ENCODE measurements around the gene ZNF229. TPM values are rescaled to one million over a fixed set of nuclear protein-coding genes. Genes with fewer than 3 reads are reported as not detected.

Gene ZNF229
- total and polyA plus RNA-seq, 7 donors: 1.2 to 6.1 (median 3.7) TPM; not detected in 1

GRCh38 chr19:44455100-44455499 is 6.8 kb upstream of the ZNF229 start:
- H3K36me3 ChIP-seq: no peaks in the 10 kb centered on the region
- no peaks in the 10 kb centered on the region for H3K4me1 ChIP-seq
- H3K27ac ChIP-seq: no peak overlapping the region
- no peaks in the 10 kb centered on the region for H3K27me3 ChIP-seq
- TF ChIP-seq POLR2AphosphoS5 (IDR thresholded peaks at IDR 0.05): no peak
- no peak for TF ChIP-seq POLR2A (IDR thresholded peaks at IDR 0.05)
- no peak for TF ChIP-seq EP300 (IDR thresholded peaks at IDR 0.05)
- TF ChIP-seq, protein P1, sequence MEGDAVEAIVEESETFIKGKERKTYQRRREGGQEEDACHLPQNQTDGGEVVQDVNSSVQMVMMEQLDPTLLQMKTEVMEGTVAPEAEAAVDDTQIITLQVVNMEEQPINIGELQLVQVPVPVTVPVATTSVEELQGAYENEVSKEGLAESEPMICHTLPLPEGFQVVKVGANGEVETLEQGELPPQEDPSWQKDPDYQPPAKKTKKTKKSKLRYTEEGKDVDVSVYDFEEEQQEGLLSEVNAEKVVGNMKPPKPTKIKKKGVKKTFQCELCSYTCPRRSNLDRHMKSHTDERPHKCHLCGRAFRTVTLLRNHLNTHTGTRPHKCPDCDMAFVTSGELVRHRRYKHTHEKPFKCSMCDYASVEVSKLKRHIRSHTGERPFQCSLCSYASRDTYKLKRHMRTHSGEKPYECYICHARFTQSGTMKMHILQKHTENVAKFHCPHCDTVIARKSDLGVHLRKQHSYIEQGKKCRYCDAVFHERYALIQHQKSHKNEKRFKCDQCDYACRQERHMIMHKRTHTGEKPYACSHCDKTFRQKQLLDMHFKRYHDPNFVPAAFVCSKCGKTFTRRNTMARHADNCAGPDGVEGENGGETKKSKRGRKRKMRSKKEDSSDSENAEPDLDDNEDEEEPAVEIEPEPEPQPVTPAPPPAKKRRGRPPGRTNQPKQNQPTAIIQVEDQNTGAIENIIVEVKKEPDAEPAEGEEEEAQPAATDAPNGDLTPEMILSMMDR (IDR thresholded peaks at IDR 0.05): no peak
- no peak for DNase-seq
- no peak overlapping the region for H3K4me3 ChIP-seq
- peaks cover 0 to 33% (median 7%) of the 10 kb centered on the region in 4 donors for H3K9me3 ChIP-seq
- WGBS, 2 donors: 76 to 81% methylated on average over 4 of the region's 4 CpGs
- intact Hi-C loops (cut with DNase I): no loop called here

DNA sequence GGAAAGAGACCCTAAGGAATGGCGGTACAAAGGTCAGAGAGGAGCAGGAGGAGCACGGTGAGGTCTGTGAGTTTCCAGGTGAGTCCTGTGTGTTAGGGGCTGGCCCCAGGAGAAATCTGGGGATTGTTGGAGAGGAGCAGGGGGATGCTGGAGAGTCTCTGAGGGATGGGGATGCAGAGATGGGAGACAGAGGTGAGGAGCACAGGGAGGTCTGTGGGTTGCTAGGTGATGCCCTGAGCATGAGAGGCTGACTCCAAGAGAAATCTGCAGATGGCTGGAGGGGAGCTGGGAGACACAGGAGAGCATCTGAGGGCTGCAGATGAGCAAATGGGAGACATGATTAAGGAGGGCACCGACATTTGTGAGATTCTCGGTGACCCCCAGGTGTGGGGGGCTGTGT is 4.1 kb upstream of the ZNF229 start:
- H3K4me1 ChIP-seq: peaks cover 0 to 13% (median 3%) of the 10 kb centered on the region in 4 donors
- H3K9me3 ChIP-seq: peaks cover 0 to 35% (median 6%) of the 10 kb centered on the region in 4 donors
- no peak overlapping the region for H3K27ac ChIP-seq
- no peaks in the 10 kb centered on the region for H3K27me3 ChIP-seq
- H3K4me3 ChIP-seq: no peak overlapping the region
- intact Hi-C loops (cut with DNase I): no loop called here
- no peaks in the 10 kb centered on the region for H3K36me3 ChIP-seq
- no peak for DNase-seq
- TF ChIP-seq POLR2AphosphoS5 (IDR thresholded peaks at IDR 0.05) (no peak), EP300 (IDR thresholded peaks at IDR 0.05) (no peak), POLR2A (IDR thresholded peaks at IDR 0.05) (no peak)
- TF ChIP-seq, protein P1 (IDR thresholded peaks at IDR 0.05): no peak
- 90 to 93% methylated on average over 4 of the region's 4 CpGs for WGBS, 2 donors

DNA sequence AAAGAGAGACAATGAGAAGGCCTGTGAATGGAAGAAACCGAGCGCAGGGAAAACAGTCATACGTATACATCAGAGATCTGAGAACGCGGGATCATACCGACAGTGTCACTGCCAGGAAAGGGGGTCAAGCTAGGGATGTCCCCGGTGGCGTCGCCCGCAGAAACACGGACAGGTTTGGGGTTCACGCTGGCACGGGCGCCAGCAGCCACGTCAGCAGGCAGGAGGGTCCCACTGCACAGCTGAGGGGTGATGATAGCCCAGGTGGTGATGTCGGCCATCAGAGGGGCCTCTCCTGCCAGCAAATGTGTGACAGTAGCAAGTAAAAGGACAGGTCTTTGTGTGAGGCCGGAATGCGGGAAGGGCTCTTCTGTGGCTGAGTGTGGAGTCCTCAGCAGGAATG is 3.4 kb upstream of the ZNF229 start:
- Histone ChIP-seq H3K4me3 (no peak overlapping the region), H3K27ac (no peak overlapping the region), H3K4me1 (peaks cover 0 to 13% (median 3%) of the 10 kb centered on the region in 4 donors), H3K27me3 (no peaks in the 10 kb centered on the region), H3K36me3 (peaks cover 0 to 1% (median 0%) of the 10 kb centered on the region in 4 donors), H3K9me3 (peaks cover 0 to 35% (median 7%) of the 10 kb centered on the region in 4 donors)
- intact Hi-C loops (cut with DNase I): no loop called here
- no peak for DNase-seq
- no peak for TF ChIP-seq POLR2A (IDR thresholded peaks at IDR 0.05)
- 91 to 96% methylated on average over 18 of the region's 18 CpGs for WGBS, 2 donors

DNA sequence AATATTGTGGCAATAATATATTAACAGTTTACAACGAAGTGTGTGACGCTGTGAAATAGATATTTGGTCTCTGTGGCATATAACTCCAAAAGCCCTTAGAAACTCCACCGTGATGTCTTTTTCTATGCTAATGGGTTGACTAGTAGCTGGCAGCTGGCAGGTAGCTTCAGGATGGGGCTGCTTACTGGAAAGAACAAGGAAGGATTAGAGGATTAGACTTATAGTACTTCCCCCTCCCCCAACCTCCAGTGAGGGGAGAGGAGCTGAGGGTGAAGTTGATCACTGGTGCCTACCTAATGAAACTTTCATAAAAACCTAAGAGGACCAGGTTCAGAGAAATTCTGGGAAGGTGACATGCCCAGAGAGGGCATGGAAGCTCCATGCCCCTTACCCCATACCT is 9.8 kb downstream of the ZNF229 start:
- peaks cover 0 to 98% (median 50%) of the 10 kb centered on the region in 4 donors for H3K36me3 ChIP-seq
- no peak for DNase-seq
- no peaks in the 10 kb centered on the region for H3K27me3 ChIP-seq
- 94 to 97% methylated on average over 3 of the region's 3 CpGs for WGBS, 2 donors
- intact Hi-C loops (cut with DNase I): no loop called here
- TF ChIP-seq POLR2A (IDR thresholded peaks at IDR 0.05): no peak
- no peak for TF ChIP-seq POLR2AphosphoS5 (IDR thresholded peaks at IDR 0.05)
- no peak for TF ChIP-seq EP300 (IDR thresholded peaks at IDR 0.05)
- TF ChIP-seq, protein P1 (IDR thresholded peaks at IDR 0.05): no peak
- H3K9me3 ChIP-seq: peaks cover 11 to 41% (median 33%) of the 10 kb centered on the region in 4 donors
- no peak overlapping the region for H3K27ac ChIP-seq
- H3K4me3 ChIP-seq: no peak overlapping the region
- H3K4me1 ChIP-seq: no peaks in the 10 kb centered on the region

GRCh38 chr19:44435441-44435840 is 12.8 kb downstream of the ZNF229 start:
- intact Hi-C loops (cut with DNase I): no loop called here
- H3K9me3 ChIP-seq: peaks cover 8 to 55% (median 47%) of the 10 kb centered on the region in 4 donors

More at GRCh38 chr19:44435441-44435840, 12.8 kb downstream of the ZNF229 start:
- H3K4me1 ChIP-seq: no peaks in the 10 kb centered on the region
- TF ChIP-seq, protein P1 (IDR thresholded peaks at IDR 0.05): no peak
- TF ChIP-seq POLR2AphosphoS5 (IDR thresholded peaks at IDR 0.05): no peak
- TF ChIP-seq EP300 (IDR thresholded peaks at IDR 0.05): no peak
- TF ChIP-seq POLR2A (IDR thresholded peaks at IDR 0.05): no peak
- no peak overlapping the region for H3K27ac ChIP-seq
- H3K36me3 ChIP-seq: peaks cover 0 to 92% (median 48%) of the 10 kb centered on the region in 4 donors
- no peak overlapping the region for H3K4me3 ChIP-seq
- WGBS, 2 donors: 93 to 95% methylated on average over 2 of the region's 2 CpGs
- no peak for DNase-seq
- no peaks in the 10 kb centered on the region for H3K27me3 ChIP-seq
